Measurements from ENCODE around the gene GOLM1. TPM values are rescaled to one million over a fixed set of nuclear protein-coding genes. Genes with fewer than 3 reads are reported as not detected.

Gene GOLM1
- total and polyA plus RNA-seq, 2 of the 8 experiments (the other 6 are each of a cell fraction or from before 2014, with no cell fraction given), result 45.9 to 88.9 TPM

DNA sequence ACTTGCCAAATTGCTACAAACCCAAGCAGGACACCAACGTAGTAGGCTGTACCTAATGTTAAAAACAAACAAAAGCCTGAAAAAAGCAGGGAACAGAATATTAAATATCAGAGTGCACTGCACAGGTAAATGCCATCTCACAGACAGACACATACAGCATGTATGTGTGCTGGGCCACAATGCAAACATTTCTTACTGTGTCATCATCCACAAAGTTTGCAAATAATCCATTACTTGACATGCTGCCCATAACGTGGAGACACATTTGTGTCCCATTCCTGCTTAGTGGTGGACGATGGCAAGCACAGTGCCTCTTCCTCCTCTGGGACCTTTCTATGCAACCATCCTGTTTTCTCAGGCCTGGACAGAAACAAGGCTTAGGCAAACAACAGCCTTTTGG, 44.7 kb downstream of the GOLM1 start:
- no peak overlapping the region for H2BK5ac ChIP-seq (ENCODE audit: low read depth, low read length)
- no peak overlapping the region for H2BK12ac ChIP-seq (ENCODE audit: low read depth, low read length)
- H3K9ac ChIP-seq (replicated peaks in 1 of 4; ENCODE audit: extremely low read depth in 1 of 4, low read depth in 3 of 4, low read length in 3 of 4), result no peak overlapping the region
- FAIRE-seq (no peak), DNase-seq (ENCODE audit: low read depth in 1 of 2, low spot score in 2 of 2) (no peak)
- H2BK15ac ChIP-seq (ENCODE audit: low read length), result no peak overlapping the region
- no peak overlapping the region for H3K27ac ChIP-seq (ENCODE audit: low read depth, low read length)
- no peak overlapping the region for H2BK20ac ChIP-seq (ENCODE audit: low read length)
- peaks cover 0 to 12% of the 10 kb centered on the region in 2 experiments for H4K20me1 ChIP-seq (replicated peaks in 1 of 2; ENCODE audit: control insufficient read depth in 1 of 2, insufficient read depth in 2 of 2, low read length in 2 of 2)
- ChIA-PET CTCF (ENCODE audit: partially characterized antibody) (interaction anchor here (1.0 to 1.5 kb wide), 3 partner anchors 9 to 18 kb away, joined by 3 to 4 read pairs (median 3); no protein-coding TSS in a partner anchor), POLR2A (ENCODE audit: partially characterized antibody) (no interaction called here)
- TF ChIP-seq RFX5 (IDR thresholded peaks at IDR 0.05; ENCODE audit: borderline replicate concordance, low read depth, low read length), result no peak
- no peak for TF ChIP-seq BACH1 (IDR thresholded peaks at IDR 0.05; ENCODE audit: low read length)
- peaks cover 10% of the 10 kb centered on the region for H3K23me2 ChIP-seq (ENCODE audit: low read depth, low read length)
- H3K79me1 ChIP-seq (ENCODE audit: low read depth, low read length), result peaks cover 11% of the 10 kb centered on the region
- H3K14ac ChIP-seq (ENCODE audit: insufficient read length), result no peak overlapping the region
- H2AFZ ChIP-seq (ENCODE audit: low read length), result no peak overlapping the region
- no peaks in the 10 kb centered on the region; a peak in 1 of 8 replicates for H3K36me3 ChIP-seq (ENCODE audit: control insufficient read depth in 2 of 4, insufficient read depth in 4 of 4, low read length in 3 of 4)
- no peak overlapping the region for H4K8ac ChIP-seq (ENCODE audit: extremely low read depth, insufficient read depth, low read length)
- H4K91ac ChIP-seq (replicated peaks; ENCODE audit: insufficient read length, low read length), result no peak overlapping the region
- no peak overlapping the region for H2AK5ac ChIP-seq (ENCODE audit: low read depth, low read length)
- no peaks in the 10 kb centered on the region; a peak in 1 of 7 replicates for H3K27me3 ChIP-seq (replicated peaks in 1 of 4; ENCODE audit: control insufficient read depth in 3 of 4, extremely low read depth in 1 of 4, insufficient read depth in 3 of 4, low read length in 3 of 4)
- H3K4ac ChIP-seq (replicated peaks; ENCODE audit: insufficient read length, low read depth, low read length), result no peak overlapping the region
- no peak overlapping the region for H3K4me3 ChIP-seq (ENCODE audit: extremely low read depth in 1 of 4, insufficient read depth in 2 of 4, low read depth in 3 of 4, low read length in 4 of 4)
- H3K56ac ChIP-seq (replicated peaks; ENCODE audit: insufficient read length, low read depth, low read length), result no peak overlapping the region
- H3K23ac ChIP-seq (ENCODE audit: insufficient read length), result no peak overlapping the region
- WGBS, 2 experiments (ENCODE audit: extremely low coverage in 1 of 2, insufficient coverage in 1 of 2, insufficient read length in 1 of 2, insufficient replicate concordance in 2 of 2, low coverage in 1 of 2, low lambda C conversion rate in 2 of 2, missing lambda C conversion rate in 1 of 2), result 83% methylated on average over 3 of the region's 3 CpGs; no CpG with 5 or more reads in 1 of the 2 experiments
- H3K18ac ChIP-seq (ENCODE audit: extremely low read depth, low read length), result no peak overlapping the region
- H2BK120ac ChIP-seq (replicated peaks; ENCODE audit: low read depth, low read length), result no peak overlapping the region
- H3K4me2 ChIP-seq (ENCODE audit: insufficient read depth in 1 of 2, low read depth in 2 of 2, low read length in 2 of 2), result no peak overlapping the region
- no peaks in the 10 kb centered on the region; a peak in 1 of 7 replicates for H3K4me1 ChIP-seq (replicated peaks in 1 of 4; ENCODE audit: control insufficient read depth in 3 of 4, insufficient read depth in 4 of 4, low read length in 3 of 4)
- H4K5ac ChIP-seq (ENCODE audit: insufficient read length, low read depth, low read length), result no peak overlapping the region
- H3K79me2 ChIP-seq (ENCODE audit: control insufficient read depth in 1 of 2, insufficient read depth in 2 of 2, low read length in 2 of 2), result peaks cover 0 to 2% of the 10 kb centered on the region in 2 experiments; a peak in 2 of 4 replicates
- no peaks in the 10 kb centered on the region for H3K9me3 ChIP-seq (ENCODE audit: insufficient read depth in 2 of 2, low read depth in 1 of 2, low read length in 1 of 2)
